Ovary (tissue), 9 donors: Measurements from ENCODE around the gene LBH. TPM values are rescaled to one million over a fixed set of nuclear protein-coding genes. Genes with fewer than 3 reads are reported as not detected.

Experiments used
- DNase-seq, 5 donors: peaks; one replicate each; pipeline ENCODE4 v3.0.0-alpha.2; 2019 to 2020
- H3K27ac ChIP-seq, 2 donors: fragments of 200-600 bp; one replicate each; pipeline versions ENCODE4 v1.5.1 to v1.8.0; 2019 to 2022
- H3K27me3 ChIP-seq: fragments of 200-600 bp; one replicate; pipeline ENCODE4 v1.8.0; 2022
- H3K36me3 ChIP-seq: fragments of 200-600 bp; sonication (generic); one replicate; pipeline ENCODE4 v1.5.1; 2019
- H3K4me1 ChIP-seq: one replicate; pipeline ENCODE4 v1.8.1; 2013; ENCODE audit warnings: mild to moderate bottlenecking, moderate library complexity; ENCODE audit not compliant: insufficient read depth
- H3K4me3 ChIP-seq: fragments of 200-600 bp; sonication (generic); one replicate; pipeline ENCODE4 v1.5.1; 2017
- H3K9me3 ChIP-seq, 2 donors: fragments of 200-600 bp in 1 of 2; sonication (generic) in 1 of 2; one replicate each; pipeline versions ENCODE4 v1.5.1 to v1.8.1; 2013 to 2019; ENCODE audit warnings: mild to moderate bottlenecking in 1 of 2, moderate library complexity in 1 of 2
- EP300 ChIP-seq: sonication (generic); formaldehyde crosslinking; IDR thresholded peaks from one replicate; pipeline ENCODE4 v1.6.1; 2017; ENCODE audit warnings: antibody characterized with exemption
- POLR2A ChIP-seq: fragments of 450-650 bp; IDR thresholded peaks from one replicate; pipeline ENCODE4 v1.6.1; 2017; ENCODE audit warnings: antibody characterized with exemption, mild to moderate bottlenecking, moderate library complexity
- WGBS, 3 donors: extraction: QIAGEN DNeasy Blood & Tissue Kit in 1 of 3; methylation state at CpG; one replicate each; pipeline versions ENCODE4 v1.1.5 to v1.1.7; 2013 to 2017; 5-methylcytosine and 5-hydroxymethylcytosine counted together
- intact Hi-C, 4 donors: fragments of 100-400 bp; cut with DNase I; formaldehyde crosslinking; loops; one replicate each; pipeline versions ENCODE4 v1.11.0 to v1.15.1; 2022 to 2023
- polyA plus RNA-seq, 2 donors: library from polyadenylated mRNA; stranded (reverse); fragments of 200-250 nt in 1 of 2; fragments of 350-450 nt in 1 of 2; fragmentation: Illumina TruSeq in 1 of 2; extraction: RNeasy Lipid Tissue Mini Kit (QIAGEN cat#74804) in 1 of 2; gene quantifications; one replicate each; pipeline ENCODE4 v1.2.3, GENCODE V29; 2013 to 2014
- total RNA-seq, 7 donors: library from RNA; depleted of rRNA in 2 of 7; stranded (reverse); fragments of >200 nt in 2 of 7; fragmentation: NEBNext Ultra II Directional in 3 of 7; extraction: Animal tissue kit (Norgen Biotek cat#: 25700) in 3 of 7; gene quantifications; one replicate each; pipeline versions ENCODE4 v1.1.0 to v1.2.4, GENCODE V29; 2016 to 2023
- TF ChIP-seq, protein P1 (sequence below), 3 donors: fragments of 450-650 bp in 2 of 3; fragments of 200-600 bp in 1 of 3; IDR thresholded peaks; one replicate each; pipeline versions ENCODE4 v1.5.1 to v1.8.0; 2016 to 2022; ENCODE audit warnings: antibody characterized with exemption in 3 of 3, mild to moderate bottlenecking in 1 of 3
- donor health status: DM: no; HTN: no; CAD: no; lungs with moderate emphysema.
- donor health status: DM: no; HTN: no; CAD: no.
- donor health status: Bipolar disorder and iron deficiency.
- donor health status: DM: yes; HTN: yes; CAD: no.
- donor health status: DM: no; HTN: no; CAD: no.
- donor health status: DM: yes; HTN: yes; CAD: no.

LBH gene
- total and polyA plus RNA-seq, 9 donors = 50.4 to 260 (median 110) TPM

- Histone ChIP-seq H3K27me3 (no peaks in the 10 kb centered on the region), H3K4me1 (peaks cover 5% of the 10 kb centered on the region), H3K9me3 (no peaks in the 10 kb centered on the region), H3K4me3 (no peak overlapping the region), H3K36me3 (no peaks in the 10 kb centered on the region), H3K27ac (no peak overlapping the region)
- TF ChIP-seq, protein P1, sequence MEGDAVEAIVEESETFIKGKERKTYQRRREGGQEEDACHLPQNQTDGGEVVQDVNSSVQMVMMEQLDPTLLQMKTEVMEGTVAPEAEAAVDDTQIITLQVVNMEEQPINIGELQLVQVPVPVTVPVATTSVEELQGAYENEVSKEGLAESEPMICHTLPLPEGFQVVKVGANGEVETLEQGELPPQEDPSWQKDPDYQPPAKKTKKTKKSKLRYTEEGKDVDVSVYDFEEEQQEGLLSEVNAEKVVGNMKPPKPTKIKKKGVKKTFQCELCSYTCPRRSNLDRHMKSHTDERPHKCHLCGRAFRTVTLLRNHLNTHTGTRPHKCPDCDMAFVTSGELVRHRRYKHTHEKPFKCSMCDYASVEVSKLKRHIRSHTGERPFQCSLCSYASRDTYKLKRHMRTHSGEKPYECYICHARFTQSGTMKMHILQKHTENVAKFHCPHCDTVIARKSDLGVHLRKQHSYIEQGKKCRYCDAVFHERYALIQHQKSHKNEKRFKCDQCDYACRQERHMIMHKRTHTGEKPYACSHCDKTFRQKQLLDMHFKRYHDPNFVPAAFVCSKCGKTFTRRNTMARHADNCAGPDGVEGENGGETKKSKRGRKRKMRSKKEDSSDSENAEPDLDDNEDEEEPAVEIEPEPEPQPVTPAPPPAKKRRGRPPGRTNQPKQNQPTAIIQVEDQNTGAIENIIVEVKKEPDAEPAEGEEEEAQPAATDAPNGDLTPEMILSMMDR (IDR thresholded peaks at IDR 0.05) = no peak
- TF ChIP-seq POLR2A = no peak
- no peak for TF ChIP-seq EP300
- no peak for DNase-seq
- intact Hi-C loops = no loop called here
Observed at GRCh38 chr2:30261695-30262211, 30.4 kb downstream of the LBH start.

- Histone ChIP-seq H3K27me3 (no peaks in the 10 kb centered on the region), H3K27ac (no peak overlapping the region), H3K4me1 (peaks cover 5% of the 10 kb centered on the region), H3K36me3 (no peaks in the 10 kb centered on the region), H3K4me3 (no peak overlapping the region), H3K9me3 (no peaks in the 10 kb centered on the region)
- no peak for DNase-seq
- intact Hi-C loops = no loop called here
- TF ChIP-seq EP300 (no peak), POLR2A (no peak)
- TF ChIP-seq, protein P1 (IDR thresholded peaks at IDR 0.05) = no peak
- WGBS, 3 donors = 94 to 98% (median 95%) methylated on average over 5 of the region's 5 CpGs
Observed at GRCh38 chr2:30262716-30263309, 31.5 kb downstream of the LBH start.

DNA sequence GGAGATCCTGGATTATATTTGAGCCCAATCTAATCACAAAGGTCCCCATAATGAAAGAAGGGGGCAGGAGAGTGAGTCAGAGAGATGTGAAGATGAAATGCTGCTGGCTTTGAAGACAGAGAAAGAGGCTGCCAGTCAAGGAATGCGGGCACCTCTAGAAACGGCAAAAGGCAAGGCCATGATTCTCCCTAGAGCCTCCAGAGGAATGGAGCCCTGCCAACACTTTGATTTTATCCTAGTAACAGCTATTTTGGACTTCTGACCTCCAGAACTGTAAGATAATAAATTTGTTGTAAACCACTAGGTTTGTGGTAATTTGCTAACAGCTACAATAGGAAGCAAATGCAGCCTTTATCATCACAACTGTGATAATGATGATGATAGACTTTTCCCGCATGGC, 32.9 kb downstream of the LBH start:
- Histone ChIP-seq H3K4me1 (peaks cover 5% of the 10 kb centered on the region), H3K27me3 (no peaks in the 10 kb centered on the region), H3K4me3 (no peak overlapping the region), H3K36me3 (no peaks in the 10 kb centered on the region), H3K27ac (no peak overlapping the region), H3K9me3 (no peaks in the 10 kb centered on the region)
- 67 to 74% (median 72%) methylated on average over 3 of the region's 3 CpGs for WGBS, 3 donors
- intact Hi-C loops = no loop called here
- DNase-seq = no peak
- TF ChIP-seq, protein P1 (IDR thresholded peaks at IDR 0.05) = no peak
- TF ChIP-seq EP300 (no peak), POLR2A (no peak)

- H3K4me3 ChIP-seq = no peak overlapping the region
- TF ChIP-seq, protein P1 (IDR thresholded peaks at IDR 0.05) = no peak
- TF ChIP-seq EP300 (no peak), POLR2A (no peak)
- 52 to 57% (median 55%) methylated on average over 4 of the region's 4 CpGs for WGBS, 3 donors
- H3K27ac ChIP-seq = peak overlapping the region in 1 of 2 donors; percentile 28
- H3K4me1 ChIP-seq = peaks cover 5% of the 10 kb centered on the region
- intact Hi-C loops = no loop called here
- no peaks in the 10 kb centered on the region for H3K9me3 ChIP-seq
- no peaks in the 10 kb centered on the region for H3K27me3 ChIP-seq
- DNase-seq = no peak
- H3K36me3 ChIP-seq = no peaks in the 10 kb centered on the region
Observed at GRCh38 chr2:30265052-30266015, 34.0 kb downstream of the LBH start.
